Progenitor cell of endocrine pancreas (in vitro differentiated cells): Measurements from ENCODE around the gene TMEM132A. TPM values are rescaled to one million over a fixed set of nuclear protein-coding genes. Genes with fewer than 3 reads are reported as not detected.

Experiments used
- DNase-seq: peaks from one replicate; pipeline ENCODE4 v3.0.0; 2021; ENCODE audit warnings: low spot score; ENCODE audit not compliant: unreplicated experiment
- H3K27ac Mint-ChIP-seq: 2 replicates; pipeline ENCODE4 v1.8.0; 2021; ENCODE audit warnings: mild to moderate bottlenecking, moderate library complexity, mixed read lengths
- H3K27me3 Mint-ChIP-seq: 2 replicates; pipeline ENCODE4 v1.8.0; 2021; ENCODE audit warnings: mixed read lengths
- H3K36me3 Mint-ChIP-seq: 2 replicates; pipeline ENCODE4 v1.8.0; 2022; ENCODE audit warnings: mixed read lengths; ENCODE audit not compliant: insufficient read depth
- H3K4me1 Mint-ChIP-seq: 2 replicates; pipeline ENCODE4 v1.8.0; 2021; ENCODE audit warnings: low read depth, mixed read lengths
- H3K4me3 Mint-ChIP-seq: 2 replicates; pipeline ENCODE4 v1.8.0; 2021; ENCODE audit warnings: low read depth, mild to moderate bottlenecking, moderate library complexity, mixed read lengths
- H3K9me3 Mint-ChIP-seq: 2 replicates; pipeline ENCODE4 v1.8.0; 2021; ENCODE audit warnings: low read depth, mixed read lengths
- CTCF ChIP-seq: fragments of 200-600 bp; sonication (generic); IDR thresholded peaks from one replicate; pipeline ENCODE4 v1.5.0; 2021; ENCODE audit warnings: antibody characterized with exemption, mild to moderate bottlenecking; ENCODE audit not compliant: unreplicated experiment
- total RNA-seq: library from RNA; stranded (reverse); gene quantifications from 2 replicates; pipeline ENCODE4 v1.2.1, GENCODE V29; 2021

Gene TMEM132A
- total RNA-seq, 1 donor from 2014 or later, result 292 TPM

DNA sequence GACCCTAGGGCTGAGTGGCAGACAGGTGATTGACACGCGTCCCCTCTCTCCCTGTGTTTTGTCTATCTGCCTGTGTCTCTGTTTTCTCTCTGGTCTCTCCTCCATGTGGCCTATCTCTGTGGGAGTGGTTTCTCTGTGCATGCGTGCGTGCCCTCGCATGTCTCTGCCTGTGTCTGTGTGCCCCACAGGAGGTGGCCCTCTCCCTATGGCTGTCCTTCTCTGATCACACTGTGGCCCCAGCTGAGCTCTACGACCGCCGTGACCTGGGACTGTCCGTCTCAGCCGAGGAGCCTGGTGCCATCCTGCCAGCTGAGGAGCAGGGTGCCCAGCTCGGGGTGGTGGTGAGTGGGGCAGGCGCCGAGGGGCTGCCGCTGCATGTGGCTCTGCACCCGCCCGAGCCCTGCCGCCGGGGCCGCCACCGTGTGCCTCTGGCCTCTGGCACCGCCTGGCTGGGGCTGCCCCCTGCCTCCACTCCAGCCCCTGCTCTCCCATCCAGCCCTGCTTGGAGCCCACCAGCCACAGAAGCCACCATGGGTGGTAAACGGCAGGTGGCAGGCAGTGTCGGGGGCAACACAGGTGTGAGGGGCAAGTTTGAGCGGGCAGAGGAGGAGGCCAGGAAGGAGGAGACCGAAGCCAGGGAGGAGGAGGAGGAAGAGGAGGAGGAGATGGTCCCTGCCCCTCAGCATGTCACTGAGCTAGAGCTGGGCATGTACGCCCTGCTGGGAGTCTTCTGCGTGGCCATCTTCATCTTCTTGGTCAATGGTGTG, 11.6 kb downstream of the TMEM132A start:
- Mint-ChIP-seq H3K27me3 (no peaks in the 10 kb centered on the region), H3K27ac (no peak overlapping the region), H3K36me3 (peaks cover 9% of the 10 kb centered on the region), H3K4me1 (peaks cover 3% of the 10 kb centered on the region), H3K4me3 (no peak overlapping the region), H3K9me3 (no peaks in the 10 kb centered on the region)
- no peak for TF ChIP-seq CTCF
- no peak for DNase-seq

- Mint-ChIP-seq H3K36me3 (peaks cover 9% of the 10 kb centered on the region), H3K4me3 (no peak overlapping the region), H3K27me3 (no peaks in the 10 kb centered on the region), H3K4me1 (peaks cover 3% of the 10 kb centered on the region), H3K9me3 (no peaks in the 10 kb centered on the region), H3K27ac (no peak overlapping the region)
- no peak for TF ChIP-seq CTCF
- DNase-seq, result no peak
These were observed 12.3 kb downstream of the TMEM132A start for GRCh38 chr11:60936467-60937143.

GRCh38 chr11:60937144-60937527, 12.9 kb downstream of the TMEM132A start:
- no peaks in the 10 kb centered on the region for H3K27me3 Mint-ChIP-seq
- no peak for TF ChIP-seq CTCF
- peaks cover 9% of the 10 kb centered on the region for H3K36me3 Mint-ChIP-seq
- H3K4me3 Mint-ChIP-seq, result no peak overlapping the region
- no peak overlapping the region for H3K27ac Mint-ChIP-seq
- DNase-seq, result no peak
- peaks cover 4% of the 10 kb centered on the region for H3K4me1 Mint-ChIP-seq
- H3K9me3 Mint-ChIP-seq, result no peaks in the 10 kb centered on the region

GRCh38 chr11:60937811-60938210, 13.6 kb downstream of the TMEM132A start:
- no peaks in the 10 kb centered on the region for H3K27me3 Mint-ChIP-seq
- no peak for TF ChIP-seq CTCF
- DNase-seq, result no peak
- H3K9me3 Mint-ChIP-seq, result no peaks in the 10 kb centered on the region
- peaks cover 9% of the 10 kb centered on the region for H3K36me3 Mint-ChIP-seq
- H3K4me3 Mint-ChIP-seq, result no peak overlapping the region
- H3K27ac Mint-ChIP-seq, result peak overlapping the region; percentile 80
- peaks cover 7% of the 10 kb centered on the region for H3K4me1 Mint-ChIP-seq

- Mint-ChIP-seq H3K4me1 (peaks cover 9% of the 10 kb centered on the region), H3K36me3 (peaks cover 9% of the 10 kb centered on the region), H3K27ac (no peak overlapping the region), H3K9me3 (no peaks in the 10 kb centered on the region), H3K4me3 (no peak overlapping the region), H3K27me3 (no peaks in the 10 kb centered on the region)
- no peak for TF ChIP-seq CTCF
- no peak for DNase-seq
These were observed 14.2 kb downstream of the TMEM132A start for GRCh38 chr11:60938500-60938899.
